GM23248 (cell line): ENCODE results near the gene ARHGEF25.

ENCODE experiments used
- EZH2 ChIP-seq: fragments of 200-600 bp; sonication (generic); IDR thresholded peaks from 2 replicates; pipeline ENCODE4 v1.6.1; 2018; ENCODE audit warnings: antibody characterized with exemption, mild to moderate bottlenecking; ENCODE audit not compliant: insufficient read depth, poor library complexity, severe bottlenecking
- EZH2phosphoT487 ChIP-seq: fragments of 200-600 bp; sonication (generic); IDR thresholded peaks from 2 replicates; pipeline ENCODE4 v1.6.1; 2018; ENCODE audit warnings: antibody characterized with exemption, moderate library complexity, mild to moderate bottlenecking, low read depth; ENCODE audit not compliant: insufficient read depth

- TF ChIP-seq EZH2 (no peak), EZH2phosphoT487 (no peak)
Measured at GRCh38 chr12:57627501-57628279, 16.5 kb downstream of the ARHGEF25 start.
